MCF 10A (cell line): ENCODE data around the gene C9orf50. TPM values are rescaled to one million over a fixed set of nuclear protein-coding genes. Genes with fewer than 3 reads are reported as not detected.

Experiments
- BruUV-seq: library from RNA; stranded (reverse); fragments of 400-500 nt; replicated peaks from 2 replicates; lab custom pipeline; 2021; lab: Mats Ljungman, UMichigan
- CTCF ChIA-PET: fragments of 300-600 bp; sonication (Branson Sonifier 250); formaldehyde crosslinking; extraction: SDS; loops from one replicate; lab custom pipeline; 2021; ENCODE audit warnings: antibody characterized with exemption, inconsistent platforms; lab: Yijun Ruan, JAX
- POLR2A ChIA-PET: fragments of 300-600, 350-650 bp; sonication (Branson Sonifier 250); formaldehyde crosslinking; extraction: SDS; loops from one replicate; lab custom pipeline; 2020; ENCODE audit warnings: antibody characterized with exemption, inconsistent platforms; lab: Yijun Ruan, JAX
- DNase-seq: peaks from one replicate; pipeline ENCODE4 v3.0.0-alpha.2; 2018; ENCODE audit not compliant: unreplicated experiment
- H3K27ac Mint-ChIP-seq: one replicate; pipeline ENCODE4 v1.8.0; 2022; ENCODE audit warnings: mild to moderate bottlenecking, low read depth, mixed read lengths; ENCODE audit not compliant: unreplicated experiment
- H3K27me3 Mint-ChIP-seq: one replicate; pipeline ENCODE4 v1.8.0; 2022; ENCODE audit warnings: mixed read lengths; ENCODE audit not compliant: insufficient read depth, unreplicated experiment
- H3K36me3 Mint-ChIP-seq: one replicate; pipeline ENCODE4 v1.8.0; 2022; ENCODE audit warnings: mild to moderate bottlenecking, moderate library complexity, mixed read lengths; ENCODE audit not compliant: insufficient read depth, unreplicated experiment
- H3K4me1 Mint-ChIP-seq: one replicate; pipeline ENCODE4 v1.8.0; 2022; ENCODE audit warnings: mixed read lengths; ENCODE audit not compliant: insufficient read depth, unreplicated experiment
- H3K4me3 Mint-ChIP-seq: one replicate; pipeline ENCODE4 v1.8.0; 2022; ENCODE audit warnings: mild to moderate bottlenecking, moderate library complexity, mixed read lengths; ENCODE audit not compliant: unreplicated experiment
- H3K9me3 Mint-ChIP-seq: one replicate; pipeline ENCODE4 v1.8.0; 2022; ENCODE audit warnings: mixed read lengths; ENCODE audit not compliant: unreplicated experiment
- CTCF ChIP-seq: fragments of 200-600 bp; IDR thresholded peaks from one replicate; pipeline ENCODE4 v1.8.0; 2022; ENCODE audit warnings: antibody characterized with exemption, mild to moderate bottlenecking; ENCODE audit not compliant: unreplicated experiment
- intact Hi-C: fragments of 100-400 bp; cut with micrococcal nuclease; formaldehyde crosslinking; loops from 2 replicates; pipeline ENCODE4 v1.14.1; 2022
- total RNA-seq: library from RNA; stranded (reverse); gene quantifications from 2 replicates; pipeline ENCODE4 v1.2.3, GENCODE V29; 2022

The C9orf50 gene
- total RNA-seq, 1 experiment from 2014 or later: not detected

DNA sequence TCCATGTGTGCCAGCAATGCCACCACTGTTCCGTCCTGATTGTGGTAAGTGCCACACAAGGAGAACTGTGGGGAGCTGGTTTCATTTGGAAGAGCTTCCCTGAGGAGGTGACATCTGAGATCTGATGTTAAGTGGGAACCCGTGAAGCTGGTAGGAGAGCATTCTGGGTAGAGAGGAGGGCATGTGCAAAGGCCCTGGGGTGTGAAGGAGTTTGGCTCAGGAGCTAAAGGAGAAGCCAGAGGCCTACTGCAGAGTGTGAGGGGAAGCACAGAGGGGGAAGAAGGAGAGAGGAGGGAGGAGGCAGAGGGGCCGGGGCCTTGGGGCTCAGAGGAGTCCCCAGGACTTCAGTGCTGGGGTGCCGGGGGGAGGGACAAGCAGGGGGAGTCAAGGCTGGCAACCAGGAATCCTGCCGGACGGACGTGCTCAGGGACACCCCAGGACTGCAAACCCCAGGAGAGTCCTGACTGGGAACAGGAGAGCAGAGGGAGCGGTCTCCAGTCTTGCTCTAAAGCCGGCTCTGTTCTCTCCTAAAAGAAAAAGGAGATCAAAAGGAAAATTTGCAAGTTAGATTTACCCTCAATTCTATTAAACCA lies 19.7 kb downstream of the C9orf50 start:
- intact Hi-C loops: no loop called here
- no peaks in the 10 kb centered on the region for H3K4me1 Mint-ChIP-seq
- no peak for DNase-seq
- ChIA-PET POLR2A (no interaction called here), CTCF (interaction anchor here (0.6 kb wide), 1 partner anchor 224 kb away, joined by 3 read pairs; no protein-coding TSS in a partner anchor)
- no TSS peak for BruUV-seq
- H3K27ac Mint-ChIP-seq: no peak overlapping the region
- H3K27me3 Mint-ChIP-seq: no peaks in the 10 kb centered on the region
- H3K36me3 Mint-ChIP-seq: no peaks in the 10 kb centered on the region
- no peak overlapping the region for H3K4me3 Mint-ChIP-seq
- no peaks in the 10 kb centered on the region for H3K9me3 Mint-ChIP-seq
- TF ChIP-seq CTCF: no peak

- Mint-ChIP-seq H3K36me3 (no peaks in the 10 kb centered on the region), H3K9me3 (no peaks in the 10 kb centered on the region), H3K4me3 (no peak overlapping the region), H3K27ac (no peak overlapping the region), H3K4me1 (no peaks in the 10 kb centered on the region), H3K27me3 (no peaks in the 10 kb centered on the region)
- BruUV-seq: no TSS peak
- no peak for TF ChIP-seq CTCF
- ChIA-PET POLR2A (no interaction called here), CTCF (no interaction called here)
- intact Hi-C loops: no loop called here
- DNase-seq: no peak
Observed at GRCh38 chr9:129598089-129598596, 22.8 kb downstream of the C9orf50 start.

DNA sequence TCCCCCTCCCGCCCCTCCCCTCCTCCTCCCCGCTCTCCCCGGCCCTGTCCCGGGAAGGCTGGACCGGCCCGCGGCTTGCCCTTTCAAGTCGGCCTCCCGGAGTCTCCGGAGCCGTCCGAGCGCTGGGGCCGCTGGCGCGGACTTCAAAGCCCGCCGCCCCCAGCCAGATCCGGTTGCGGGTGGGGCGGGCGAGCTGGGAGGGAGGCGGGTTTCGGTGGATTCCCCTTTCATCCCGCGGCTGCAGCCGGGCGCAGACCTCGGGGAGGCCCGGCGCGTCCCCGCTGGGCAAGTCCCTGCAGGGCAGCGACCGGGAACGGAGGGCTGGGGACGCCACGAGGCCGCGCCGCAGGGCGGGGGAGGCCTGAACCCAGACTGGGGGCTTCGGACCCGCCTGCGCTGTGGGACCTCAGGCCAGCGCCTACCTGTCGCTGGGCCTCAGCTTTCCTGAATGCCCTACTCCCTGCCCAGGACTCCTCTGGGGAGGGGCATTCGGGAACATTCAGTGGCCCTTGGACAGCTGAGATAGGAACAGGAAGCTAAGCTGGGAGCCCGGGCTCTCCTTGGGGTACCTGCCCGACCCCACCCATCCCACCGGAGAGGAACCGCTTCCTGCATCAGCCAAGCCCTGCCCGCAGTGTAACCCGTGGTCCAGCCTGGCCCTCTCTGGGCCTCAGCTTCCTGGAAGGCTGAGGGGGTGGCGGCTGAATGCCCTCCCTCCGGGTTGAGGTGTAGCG lies 23.4 kb downstream of the C9orf50 start:
- Mint-ChIP-seq H3K27ac (no peak overlapping the region), H3K36me3 (no peaks in the 10 kb centered on the region), H3K27me3 (no peaks in the 10 kb centered on the region), H3K4me3 (no peak overlapping the region), H3K9me3 (no peaks in the 10 kb centered on the region), H3K4me1 (no peaks in the 10 kb centered on the region)
- no peak for DNase-seq
- intact Hi-C loops: no loop called here
- POLR2A ChIA-PET: no interaction called here
- BruUV-seq: no TSS peak
- CTCF ChIA-PET: no interaction called here
- TF ChIP-seq CTCF: no peak

- no peak for TF ChIP-seq CTCF
- DNase-seq: no peak
- CTCF ChIA-PET: interaction anchor here (0.7 to 1.3 kb wide), 2 partner anchors 9 to 26 kb away, joined by 3 read pairs; no protein-coding TSS in a partner anchor
- Mint-ChIP-seq H3K4me1 (no peaks in the 10 kb centered on the region), H3K36me3 (no peaks in the 10 kb centered on the region), H3K27ac (no peak overlapping the region), H3K27me3 (no peaks in the 10 kb centered on the region), H3K4me3 (no peak overlapping the region), H3K9me3 (no peaks in the 10 kb centered on the region)
- intact Hi-C loops: no loop called here
- POLR2A ChIA-PET: interaction anchor here (0.8 to 1.2 kb wide), 2 partner anchors 25 to 86 kb away, joined by 3 read pairs; no protein-coding TSS in a partner anchor
- BruUV-seq: no TSS peak
Observed at GRCh38 chr9:129596541-129597331, 24.2 kb downstream of the C9orf50 start.
